Mesothelial cell of epicardium (in vitro differentiated cells): ENCODE results near the gene EIF4E1B. TPM values are rescaled to one million over a fixed set of nuclear protein-coding genes. Genes with fewer than 3 reads are reported as not detected.
A peak's percentile ranks its signal among the peaks of the same experiment; 100 is the strongest.
"Not testable (repeated sequence)": the region's sequence is repeated elsewhere in the genome, so short reads cannot be mapped to it uniquely, and the experiment has no call there.

Experiments
- DNase-seq, 2 experiments: peaks; one replicate each; pipeline ENCODE4 v3.0.0; 2021; ENCODE audit warnings: low spot score in 2 of 2; ENCODE audit not compliant: unreplicated experiment in 2 of 2
- H3K27ac Mint-ChIP-seq: 2 replicates; pipeline ENCODE4 v1.8.0; 2021; ENCODE audit warnings: mixed read lengths
- H3K27me3 Mint-ChIP-seq: 2 replicates; pipeline ENCODE4 v1.8.0; 2021; ENCODE audit warnings: low read depth, mixed read lengths
- H3K36me3 Mint-ChIP-seq: 2 replicates; pipeline ENCODE4 v1.8.0; 2021; ENCODE audit warnings: mixed read lengths
- H3K4me1 Mint-ChIP-seq: 2 replicates; pipeline ENCODE4 v1.8.0; 2021; ENCODE audit warnings: mixed read lengths
- H3K4me3 Mint-ChIP-seq: 2 replicates; pipeline ENCODE4 v1.8.0; 2021; ENCODE audit warnings: mild to moderate bottlenecking, moderate library complexity, mixed read lengths
- H3K9me3 Mint-ChIP-seq: 2 replicates; pipeline ENCODE4 v1.8.0; 2021; ENCODE audit warnings: mixed read lengths
- CTCF ChIP-seq: fragments of 200-600 bp; sonication (generic); IDR thresholded peaks from one replicate; pipeline ENCODE4 v1.5.0; 2021; ENCODE audit warnings: antibody characterized with exemption; ENCODE audit not compliant: unreplicated experiment
- total RNA-seq: library from RNA; stranded (reverse); gene quantifications from 3 replicates; pipeline ENCODE4 v1.2.1, GENCODE V29; 2021

Gene EIF4E1B
- total RNA-seq, 1 donor from 2014 or later: not detected

- TF ChIP-seq CTCF: no peak
- H3K4me3 Mint-ChIP-seq: no peak overlapping the region
- no peak overlapping the region for H3K27ac Mint-ChIP-seq
- no peaks in the 10 kb centered on the region for H3K9me3 Mint-ChIP-seq
- H3K27me3 Mint-ChIP-seq: peaks cover 37% of the 10 kb centered on the region
- H3K4me1 Mint-ChIP-seq: no peaks in the 10 kb centered on the region
- no peaks in the 10 kb centered on the region for H3K36me3 Mint-ChIP-seq
- DNase-seq: no peak
Observed at GRCh38 chr5:176595386-176595943, 35.0 kb upstream of the EIF4E1B start.

- Mint-ChIP-seq H3K4me3 (peak overlapping the region; percentile 26), H3K36me3 (no peaks in the 10 kb centered on the region), H3K27me3 (peaks cover 38% of the 10 kb centered on the region), H3K27ac (no peak overlapping the region), H3K9me3 (no peaks in the 10 kb centered on the region), H3K4me1 (no peaks in the 10 kb centered on the region)
- no peak for TF ChIP-seq CTCF
- DNase-seq: no peak
Observed at GRCh38 chr5:176596069-176596644, 34.3 kb upstream of the EIF4E1B start.

GRCh38 chr5:176596689-176597416 is 33.6 kb upstream of the EIF4E1B start:
- H3K4me1 Mint-ChIP-seq: no peaks in the 10 kb centered on the region
- peak overlapping the region; percentile 36 for H3K4me3 Mint-ChIP-seq
- no peak for DNase-seq
- H3K9me3 Mint-ChIP-seq: no peaks in the 10 kb centered on the region
- no peak for TF ChIP-seq CTCF
- H3K36me3 Mint-ChIP-seq: no peaks in the 10 kb centered on the region
- H3K27ac Mint-ChIP-seq: no peak overlapping the region
- peaks cover 40% of the 10 kb centered on the region for H3K27me3 Mint-ChIP-seq

- no peak for DNase-seq
- Mint-ChIP-seq H3K27ac (no peak overlapping the region), H3K4me3 (no peak overlapping the region), H3K9me3 (no peaks in the 10 kb centered on the region), H3K4me1 (no peaks in the 10 kb centered on the region), H3K27me3 (peaks cover 47% of the 10 kb centered on the region), H3K36me3 (no peaks in the 10 kb centered on the region)
- no peak for TF ChIP-seq CTCF
Observed at GRCh38 chr5:176597417-176598389, 32.8 kb upstream of the EIF4E1B start.

- peaks cover 45% of the 10 kb centered on the region for H3K27me3 Mint-ChIP-seq
- not testable (repeated sequence) for H3K27ac Mint-ChIP-seq, H3K4me1 Mint-ChIP-seq, H3K36me3 Mint-ChIP-seq, H3K9me3 Mint-ChIP-seq, H3K4me3 Mint-ChIP-seq, DNase-seq
Observed at GRCh38 chr5:176599749-176600430, 30.6 kb upstream of the EIF4E1B start.
